Measurements from ENCODE around the gene RORC. TPM values are rescaled to one million over a fixed set of nuclear protein-coding genes. Genes with fewer than 3 reads are reported as not detected.

Gene RORC
- total and polyA plus RNA-seq, 2 donors (not counting 1 experiment from before 2014, with no cell fraction given): 0.17 TPM; not detected in 1

DNA sequence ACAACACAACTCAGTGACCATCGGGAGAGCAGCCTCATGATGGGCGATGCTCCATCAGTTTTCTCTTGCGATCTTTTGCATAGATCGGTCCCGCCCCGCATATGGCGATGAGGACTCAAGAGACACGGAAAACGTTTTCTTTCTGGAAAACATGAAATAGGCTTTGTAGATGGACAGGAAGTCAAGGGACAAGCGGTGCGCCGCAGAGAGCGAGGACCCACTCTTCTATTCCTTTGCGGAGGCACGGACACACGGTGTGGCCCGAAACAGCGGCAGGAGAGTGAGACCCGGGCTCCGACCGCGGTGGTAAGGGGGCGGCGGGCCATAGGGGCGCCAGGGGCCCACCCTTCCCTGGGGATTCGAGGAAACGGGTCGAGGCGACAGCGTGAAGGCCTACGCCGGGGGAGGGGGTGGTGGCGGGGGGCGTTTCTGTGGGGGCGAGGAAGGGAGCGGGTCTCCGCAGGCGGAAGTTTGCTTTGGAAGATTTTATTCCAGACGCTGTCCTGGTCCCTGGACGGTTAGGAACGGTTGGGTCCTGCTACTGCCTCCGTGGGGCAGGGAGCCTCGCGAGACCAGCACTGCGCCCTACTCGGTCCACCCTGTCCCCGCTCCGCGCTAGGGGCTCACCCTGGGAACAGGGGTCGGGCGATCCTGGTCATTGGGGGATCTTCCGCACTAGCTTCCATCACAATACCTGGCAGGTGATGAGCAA lies 40.5 kb downstream of the RORC start:
- Histone ChIP-seq H3K4me2 (ENCODE audit: extremely low read depth, insufficient read depth, low read length) (peak overlapping the region; percentile 64), H3K79me2 (ENCODE audit: control insufficient read depth, insufficient read depth, low read length) (no peaks in the 10 kb centered on the region), H3K4me3 (replicated peaks in 1 of 4; ENCODE audit: control extremely low read depth in 1 of 4, insufficient read depth in 1 of 4, low read depth in 3 of 4, low read length in 4 of 4) (peak overlapping the region; percentile 62 to 85 (median 69)), H3K27ac (ENCODE audit: insufficient read depth, low read length) (no peak overlapping the region), H3K4me1 (ENCODE audit: control insufficient read depth, extremely low read depth, insufficient read depth, low read length) (no peaks in the 10 kb centered on the region), H3K9ac (ENCODE audit: insufficient read depth, low read length) (no peak overlapping the region), H2AFZ (ENCODE audit: low read length) (peak overlapping the region; percentile 98), H3K9me3 (ENCODE audit: control insufficient read depth, insufficient read depth, low read depth, low read length) (no peaks in the 10 kb centered on the region), H4K20me1 (ENCODE audit: control insufficient read depth, extremely low read depth, insufficient read depth, low read length) (no peaks in the 10 kb centered on the region), H3K36me3 (ENCODE audit: control insufficient read depth, insufficient read depth, low read length) (no peaks in the 10 kb centered on the region), H3K27me3 (ENCODE audit: control insufficient read depth, insufficient read depth, low read length) (peaks cover under 1% of the 10 kb centered on the region)
- TF ChIP-seq, protein P1, sequence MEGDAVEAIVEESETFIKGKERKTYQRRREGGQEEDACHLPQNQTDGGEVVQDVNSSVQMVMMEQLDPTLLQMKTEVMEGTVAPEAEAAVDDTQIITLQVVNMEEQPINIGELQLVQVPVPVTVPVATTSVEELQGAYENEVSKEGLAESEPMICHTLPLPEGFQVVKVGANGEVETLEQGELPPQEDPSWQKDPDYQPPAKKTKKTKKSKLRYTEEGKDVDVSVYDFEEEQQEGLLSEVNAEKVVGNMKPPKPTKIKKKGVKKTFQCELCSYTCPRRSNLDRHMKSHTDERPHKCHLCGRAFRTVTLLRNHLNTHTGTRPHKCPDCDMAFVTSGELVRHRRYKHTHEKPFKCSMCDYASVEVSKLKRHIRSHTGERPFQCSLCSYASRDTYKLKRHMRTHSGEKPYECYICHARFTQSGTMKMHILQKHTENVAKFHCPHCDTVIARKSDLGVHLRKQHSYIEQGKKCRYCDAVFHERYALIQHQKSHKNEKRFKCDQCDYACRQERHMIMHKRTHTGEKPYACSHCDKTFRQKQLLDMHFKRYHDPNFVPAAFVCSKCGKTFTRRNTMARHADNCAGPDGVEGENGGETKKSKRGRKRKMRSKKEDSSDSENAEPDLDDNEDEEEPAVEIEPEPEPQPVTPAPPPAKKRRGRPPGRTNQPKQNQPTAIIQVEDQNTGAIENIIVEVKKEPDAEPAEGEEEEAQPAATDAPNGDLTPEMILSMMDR (conservative IDR thresholded peaks at IDR 0.05 in 1 of 2, IDR thresholded peaks at IDR 0.05 in 1 of 2; ENCODE audit: low read depth in 1 of 2, low read length in 2 of 2): no peak
- TF ChIP-seq EZH2 (IDR thresholded peaks at IDR 0.05; ENCODE audit: low read length, missing control alignments): no peak
- DNase-seq (ENCODE audit: low read depth in 2 of 2): peak in 1 of 2 donors; percentile 6

DNA sequence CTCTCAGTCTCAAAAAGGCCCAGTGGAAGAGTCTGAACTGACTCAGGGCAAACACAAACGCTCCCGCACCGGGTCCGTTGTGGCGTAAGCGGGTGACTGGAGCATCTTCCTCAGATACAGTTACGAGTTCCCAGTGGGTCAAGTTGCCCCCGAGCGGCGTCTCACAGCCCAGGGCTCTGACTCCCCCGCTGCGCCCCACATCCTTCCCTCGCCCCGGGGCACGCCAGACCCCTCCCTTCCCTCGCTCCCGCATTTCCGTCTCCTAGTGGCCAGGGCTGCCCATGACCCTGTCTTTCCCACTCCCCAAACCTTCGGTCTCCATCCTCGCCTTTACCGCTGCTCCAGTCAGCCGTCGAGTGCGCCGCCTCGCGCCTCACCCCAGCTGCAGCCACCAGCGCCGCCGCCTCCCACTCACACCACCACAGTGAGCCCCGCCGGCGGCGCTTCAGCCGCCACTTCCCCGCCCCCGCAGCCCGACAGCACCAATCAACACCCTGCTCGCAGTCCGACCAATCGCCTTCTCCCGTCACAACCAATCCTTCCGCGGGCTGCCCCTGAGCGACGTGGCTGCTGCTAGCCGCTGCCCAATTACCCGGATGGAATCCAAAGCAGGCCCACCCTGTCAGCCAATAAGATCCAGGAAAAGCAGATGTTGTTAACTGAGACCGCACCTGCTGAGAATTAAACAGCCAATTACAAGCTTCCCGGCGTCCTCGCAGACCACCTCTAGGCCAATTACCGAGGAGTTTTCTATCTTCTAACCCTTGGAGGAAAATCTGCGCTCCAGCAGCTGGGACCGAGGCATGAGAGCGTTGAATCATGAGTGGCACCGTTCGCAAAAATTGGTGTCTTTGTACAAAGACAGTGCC lies 41.3 kb downstream of the RORC start, which contains the start of gene TDRKH:
Gene TDRKH, minus strand, starts transcription at position 430 of the 869 bp plus-strand sequence. CDS start 7,478 bp downstream, outside the sequence.
- Histone ChIP-seq H3K36me3 (ENCODE audit: control insufficient read depth, insufficient read depth, low read length) (no peaks in the 10 kb centered on the region), H3K9me3 (ENCODE audit: control insufficient read depth, insufficient read depth, low read depth, low read length) (no peaks in the 10 kb centered on the region), H3K27me3 (ENCODE audit: control insufficient read depth, insufficient read depth, low read length) (no peaks in the 10 kb centered on the region), H3K9ac (ENCODE audit: insufficient read depth, low read length) (no peak within 1 kb of the TSS), H3K4me1 (ENCODE audit: control insufficient read depth, extremely low read depth, insufficient read depth, low read length) (no peaks in the 10 kb centered on the region), H3K4me3 (replicated peaks in 1 of 4; ENCODE audit: control extremely low read depth in 1 of 4, insufficient read depth in 1 of 4, low read depth in 3 of 4, low read length in 4 of 4) (peak within 1 kb of the TSS; percentile 63 to 85 (median 70)), H2AFZ (ENCODE audit: low read length) (peak within 1 kb of the TSS; percentile 98), H3K4me2 (ENCODE audit: extremely low read depth, insufficient read depth, low read length) (peak within 1 kb of the TSS; percentile 89), H4K20me1 (ENCODE audit: control insufficient read depth, extremely low read depth, insufficient read depth, low read length) (no peaks in the 10 kb centered on the region), H3K27ac (ENCODE audit: insufficient read depth, low read length) (no peak within 1 kb of the TSS), H3K79me2 (ENCODE audit: control insufficient read depth, insufficient read depth, low read length) (no peaks in the 10 kb centered on the region)
- peak; percentile 99 to 100 for DNase-seq (ENCODE audit: low read depth in 2 of 2)
- TF ChIP-seq, protein P1 (conservative IDR thresholded peaks at IDR 0.05 in 1 of 2, IDR thresholded peaks at IDR 0.05 in 1 of 2; ENCODE audit: low read depth in 1 of 2, low read length in 2 of 2): peak in 1 of 2 donors; percentile 5
- TF ChIP-seq EZH2 (IDR thresholded peaks at IDR 0.05; ENCODE audit: low read length, missing control alignments): peak; percentile 46

DNA sequence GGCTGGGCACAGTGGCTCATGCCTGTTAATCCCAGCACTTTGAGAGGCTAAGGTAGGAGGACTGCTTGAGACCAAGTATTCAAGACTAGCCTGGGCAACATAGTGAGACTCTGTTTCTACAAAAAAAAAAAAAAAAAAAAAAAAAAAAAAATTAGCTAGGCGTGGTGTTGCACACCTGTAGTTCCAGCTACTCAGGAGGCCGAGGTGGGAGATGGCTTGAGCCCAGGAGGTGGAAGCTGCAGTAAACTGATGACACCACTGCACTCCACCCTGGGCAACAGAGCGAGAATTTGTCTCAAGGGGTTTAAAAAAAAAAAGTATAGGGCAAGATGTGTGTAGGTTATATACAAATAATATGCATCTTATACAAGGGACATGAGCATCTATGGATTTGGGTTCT lies 43.9 kb downstream of the RORC start:
- no peak overlapping the region for H2AFZ ChIP-seq (ENCODE audit: low read length)
- no peaks in the 10 kb centered on the region for H3K9me3 ChIP-seq (ENCODE audit: control insufficient read depth, insufficient read depth, low read depth, low read length)
- no peak overlapping the region for H3K9ac ChIP-seq (ENCODE audit: insufficient read depth, low read length)
- no peak overlapping the region for H3K4me2 ChIP-seq (ENCODE audit: extremely low read depth, insufficient read depth, low read length)
- H4K20me1 ChIP-seq (ENCODE audit: control insufficient read depth, extremely low read depth, insufficient read depth, low read length): no peaks in the 10 kb centered on the region
- no peaks in the 10 kb centered on the region for H3K4me1 ChIP-seq (ENCODE audit: control insufficient read depth, extremely low read depth, insufficient read depth, low read length)
- no peak for DNase-seq (ENCODE audit: low read depth in 2 of 2)
- no peak for TF ChIP-seq EZH2 (IDR thresholded peaks at IDR 0.05; ENCODE audit: low read length, missing control alignments)
- TF ChIP-seq, protein P1 (conservative IDR thresholded peaks at IDR 0.05 in 1 of 2, IDR thresholded peaks at IDR 0.05 in 1 of 2; ENCODE audit: low read depth in 1 of 2, low read length in 2 of 2): no peak
- no peaks in the 10 kb centered on the region for H3K36me3 ChIP-seq (ENCODE audit: control insufficient read depth, insufficient read depth, low read length)
- H3K4me3 ChIP-seq (replicated peaks in 1 of 4; ENCODE audit: control extremely low read depth in 1 of 4, insufficient read depth in 1 of 4, low read depth in 3 of 4, low read length in 4 of 4): no peak overlapping the region
- H3K79me2 ChIP-seq (ENCODE audit: control insufficient read depth, insufficient read depth, low read length): no peaks in the 10 kb centered on the region
- H3K27me3 ChIP-seq (ENCODE audit: control insufficient read depth, insufficient read depth, low read length): peaks cover 6% of the 10 kb centered on the region
- no peak overlapping the region for H3K27ac ChIP-seq (ENCODE audit: insufficient read depth, low read length)

All from fibroblast of lung (primary cell).